ENCODE measurements around the gene LEF1. TPM values are rescaled to one million over a fixed set of nuclear protein-coding genes. Genes with fewer than 3 reads are reported as not detected.
A peak's percentile ranks its signal among the peaks of the same experiment; 100 is the strongest.
"Not testable (repeated sequence)": the region's sequence is repeated elsewhere in the genome, so short reads cannot be mapped to it uniquely, and the experiment has no call there.

LEF1 gene
- total RNA-seq, 3 donors from 2014 or later, result 2.6 to 7.6 (median 7.2) TPM

GRCh38 chr4:108024085-108024877, 144.5 kb downstream of the LEF1 start:
- Histone ChIP-seq H3K9me3 (no peaks in the 10 kb centered on the region), H3K4me1 (no peaks in the 10 kb centered on the region), H3K4me3 (no peak overlapping the region), H3K27me3 (no peaks in the 10 kb centered on the region), H3K27ac (no peak overlapping the region), H3K36me3 (no peaks in the 10 kb centered on the region)
- intact Hi-C loops (cut with DNase I; ENCODE audit: low total_unique reads), result no loop called here
- TF ChIP-seq POLR2AphosphoS5 (IDR thresholded peaks at IDR 0.05), result no peak
- TF ChIP-seq POLR2A (IDR thresholded peaks at IDR 0.05), result no peak
- no peak for TF ChIP-seq CTCF (IDR thresholded peaks at IDR 0.05)
- no peak for DNase-seq (ENCODE audit: low spot score in 2 of 2)

DNA sequence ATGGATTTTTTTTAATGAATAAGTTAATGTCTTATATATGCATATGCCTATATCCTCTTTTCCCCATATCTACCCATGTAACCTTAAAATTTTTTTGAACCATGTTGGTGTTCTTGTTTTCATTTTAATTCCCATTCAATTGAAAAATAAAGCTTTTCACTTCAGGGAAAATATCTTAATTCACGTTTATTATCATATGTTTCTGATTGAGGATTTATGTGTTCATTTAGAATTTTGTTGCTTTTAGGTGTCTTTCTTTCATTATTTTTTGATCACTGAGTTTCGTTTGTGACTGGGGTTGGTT, 149.9 kb downstream of the LEF1 start:
- no peak for TF ChIP-seq CTCF (IDR thresholded peaks at IDR 0.05)
- TF ChIP-seq POLR2AphosphoS5 (IDR thresholded peaks at IDR 0.05), result no peak
- TF ChIP-seq POLR2A (IDR thresholded peaks at IDR 0.05), result no peak
- no peaks in the 10 kb centered on the region for H3K27me3 ChIP-seq
- no peak overlapping the region for H3K4me3 ChIP-seq
- DNase-seq (ENCODE audit: low spot score in 2 of 2), result no peak
- no peak overlapping the region for H3K27ac ChIP-seq
- intact Hi-C loops (cut with DNase I; ENCODE audit: low total_unique reads), result no loop called here
- H3K4me1 ChIP-seq, result no peaks in the 10 kb centered on the region
- no peaks in the 10 kb centered on the region for H3K36me3 ChIP-seq
- no peaks in the 10 kb centered on the region for H3K9me3 ChIP-seq

DNA sequence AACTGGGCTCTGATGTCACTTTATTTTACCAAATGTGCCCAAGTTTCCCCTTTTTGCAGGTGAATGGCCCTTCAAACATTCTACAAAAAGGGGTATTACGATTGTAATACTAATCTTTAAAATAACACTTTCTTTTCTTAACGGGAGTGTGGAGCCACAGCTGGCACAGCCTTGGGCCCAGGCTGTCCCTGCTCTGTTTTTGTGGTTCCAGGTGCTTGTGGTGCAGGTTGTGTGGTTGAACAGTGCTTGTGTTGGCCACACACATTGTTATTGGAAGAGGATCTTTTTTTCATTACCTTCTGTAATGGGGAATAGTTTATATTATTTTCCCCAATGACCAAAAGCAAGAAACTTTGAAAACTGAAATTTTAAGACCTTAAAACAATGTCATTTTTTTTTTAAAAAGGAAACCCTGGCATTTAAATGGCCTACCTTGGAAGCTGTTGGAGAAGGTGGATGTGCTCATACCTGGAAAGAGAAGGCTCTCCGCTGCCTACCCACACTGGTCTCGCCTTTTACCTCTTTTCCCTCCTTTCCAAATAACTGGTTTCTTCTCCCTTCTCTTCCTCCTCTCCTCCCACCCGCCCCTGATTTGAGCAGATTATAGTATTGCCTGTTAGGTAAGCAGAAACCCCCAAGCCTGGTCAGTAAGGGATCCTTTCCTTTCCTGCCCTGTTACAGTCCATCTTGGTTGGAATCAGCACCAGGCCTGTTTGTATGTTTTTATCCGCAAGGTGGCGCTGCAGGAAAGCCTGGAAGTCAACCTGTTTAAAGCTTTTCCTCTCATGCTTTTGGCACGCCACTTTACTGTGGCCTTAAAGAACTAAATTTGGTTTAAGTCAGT, 150.5 kb downstream of the LEF1 start:
- Histone ChIP-seq H3K4me1 (no peaks in the 10 kb centered on the region), H3K27ac (no peak overlapping the region), H3K36me3 (no peaks in the 10 kb centered on the region), H3K27me3 (no peaks in the 10 kb centered on the region), H3K9me3 (no peaks in the 10 kb centered on the region), H3K4me3 (no peak overlapping the region)
- DNase-seq (ENCODE audit: low spot score in 2 of 2), result peak; percentile 67 to 82
- intact Hi-C loops (cut with DNase I; ENCODE audit: low total_unique reads), result no loop called here
- peak in 1 of 3 donors; percentile 11 for TF ChIP-seq POLR2AphosphoS5 (IDR thresholded peaks at IDR 0.05)
- no peak for TF ChIP-seq POLR2A (IDR thresholded peaks at IDR 0.05)
- TF ChIP-seq CTCF (IDR thresholded peaks at IDR 0.05), result peak; percentile 57 to 86 (median 84)

- Histone ChIP-seq H3K4me1 (no peaks in the 10 kb centered on the region), H3K27ac (peak overlapping the region in 1 of 2 donors; percentile 30), H3K36me3 (no peaks in the 10 kb centered on the region), H3K9me3 (no peaks in the 10 kb centered on the region), H3K4me3 (no peak overlapping the region), H3K27me3 (no peaks in the 10 kb centered on the region)
- TF ChIP-seq POLR2A (IDR thresholded peaks at IDR 0.05) (no peak), CTCF (IDR thresholded peaks at IDR 0.05) (no peak), POLR2AphosphoS5 (IDR thresholded peaks at IDR 0.05) (no peak)
- no peak for DNase-seq (ENCODE audit: low spot score in 2 of 2)
- intact Hi-C loops (cut with DNase I; ENCODE audit: low total_unique reads), result no loop called here
Measured at GRCh38 chr4:108013955-108014354, 154.8 kb downstream of the LEF1 start.

DNA sequence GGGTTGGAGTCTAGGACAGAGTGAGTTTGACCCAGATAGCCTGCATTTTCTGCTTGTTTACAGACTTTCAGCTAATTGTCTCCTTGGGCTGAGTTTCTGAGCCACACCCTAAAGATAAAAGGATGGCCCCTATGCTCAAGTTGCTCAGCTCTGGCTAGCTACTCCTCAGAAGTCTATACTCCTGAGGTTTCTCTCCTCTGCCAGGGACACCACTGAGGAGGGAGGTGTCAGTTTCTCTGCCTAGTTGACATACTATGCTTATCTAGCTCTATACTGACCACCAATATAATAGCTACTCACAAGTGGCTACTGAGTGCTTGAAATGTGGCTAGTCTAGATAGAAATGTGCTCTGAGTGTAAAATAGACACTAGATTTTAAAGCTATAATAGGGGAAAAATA, 155.4 kb downstream of the LEF1 start:
- peak overlapping the region; percentile 30 to 33 for H3K27ac ChIP-seq
- H3K4me3 ChIP-seq, result no peak overlapping the region
- H3K36me3 ChIP-seq, result no peaks in the 10 kb centered on the region
- no peaks in the 10 kb centered on the region for H3K9me3 ChIP-seq
- no peaks in the 10 kb centered on the region for H3K4me1 ChIP-seq
- DNase-seq (ENCODE audit: low spot score in 2 of 2), result no peak
- no peaks in the 10 kb centered on the region for H3K27me3 ChIP-seq
- intact Hi-C loops (cut with DNase I; ENCODE audit: low total_unique reads), result no loop called here
- no peak for TF ChIP-seq CTCF (IDR thresholded peaks at IDR 0.05)
- TF ChIP-seq POLR2A (IDR thresholded peaks at IDR 0.05), result no peak
- no peak for TF ChIP-seq POLR2AphosphoS5 (IDR thresholded peaks at IDR 0.05)

DNA sequence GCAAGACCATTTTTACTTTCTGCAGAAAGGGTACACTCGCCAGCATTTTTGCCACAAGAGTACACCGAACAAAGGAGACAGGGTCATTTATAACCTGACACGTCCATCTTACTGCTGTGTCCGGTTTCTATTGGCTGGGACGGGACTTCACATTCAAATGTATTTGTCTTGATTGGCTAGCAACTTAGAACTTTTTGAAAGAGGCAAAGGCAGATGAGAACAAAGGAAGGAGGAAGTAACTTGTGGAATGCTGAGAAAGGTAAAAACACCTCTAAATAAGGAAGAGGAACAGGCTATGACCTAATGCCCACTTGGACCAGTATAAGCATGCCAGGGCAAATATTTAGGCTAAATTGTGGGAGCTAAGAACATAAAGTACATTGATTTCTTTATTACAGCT, 156.3 kb downstream of the LEF1 start:
- H3K36me3 ChIP-seq; H3K4me3 ChIP-seq; H3K9me3 ChIP-seq; H3K4me1 ChIP-seq; intact Hi-C loops (cut with DNase I; ENCODE audit: low total_unique reads); DNase-seq (ENCODE audit: low spot score in 2 of 2); H3K27ac ChIP-seq; H3K27me3 ChIP-seq: not testable (repeated sequence)
